H1 (cell line): Measurements from ENCODE around the gene TTC36. TPM values are rescaled to one million over a fixed set of nuclear protein-coding genes. Genes with fewer than 3 reads are reported as not detected.

Source experiments
- CTCF ChIA-PET: fragments of 300-600 bp; sonication (Branson Sonifier 250); formaldehyde crosslinking; loops from one replicate; lab custom pipeline; 2021; ENCODE audit not compliant: partially characterized antibody; lab: Charles Lee
- POLR2A ChIA-PET: fragments of 300-600 bp; sonication (Branson Sonifier 250); formaldehyde crosslinking; loops from one replicate; lab custom pipeline; 2021; ENCODE audit warnings: inconsistent platforms; ENCODE audit not compliant: partially characterized antibody; lab: Charles Lee
- DNase-seq, 2 experiments: peaks; one replicate each; pipeline versions ENCODE4 v3.0.0 to v3.0.0-alpha.2; 2010 to 2022; ENCODE audit warnings: low spot score in 2 of 2, low read depth in 1 of 2, mixed read lengths in 1 of 2
- FAIRE-seq: peaks from 2 replicates; lab custom pipeline; 2011; peaks lifted over from hg19 to GRCh38; lab: Jason Lieb, UNC
- H2AFZ ChIP-seq: 2 replicates; pipeline ENCODE4 v1.8.1; 2012; ENCODE audit warnings: low read length, inconsistent platforms
- H2AK5ac ChIP-seq: 2 replicates; pipeline ENCODE4 v1.6.1; 2013; ENCODE audit warnings: low read depth, low read length
- H2BK120ac ChIP-seq: replicated peaks from 2 replicates; pipeline ENCODE3; 2013; ENCODE audit warnings: low read depth, low read length, inconsistent platforms
- H2BK12ac ChIP-seq: 2 replicates; pipeline ENCODE4 v1.6.1; 2013; ENCODE audit warnings: low read depth, low read length
- H2BK15ac ChIP-seq: 2 replicates; pipeline ENCODE4 v1.6.1; 2013; ENCODE audit warnings: low read length
- H2BK20ac ChIP-seq: 2 replicates; pipeline ENCODE4 v1.6.1; 2013; ENCODE audit warnings: low read length
- H2BK5ac ChIP-seq: 2 replicates; pipeline ENCODE4 v1.6.1; 2013; ENCODE audit warnings: low read depth, low read length
- H3K14ac ChIP-seq: 2 replicates; pipeline ENCODE4 v1.6.1; 2013; ENCODE audit warnings: inconsistent platforms; ENCODE audit not compliant: insufficient read length
- H3K18ac ChIP-seq: 2 replicates; pipeline ENCODE4 v1.6.1; 2013; ENCODE audit warnings: low read length; ENCODE audit errors: extremely low read depth
- H3K23ac ChIP-seq: 2 replicates; pipeline ENCODE4 v1.6.1; 2013; ENCODE audit warnings: inconsistent platforms; ENCODE audit not compliant: insufficient read length
- H3K23me2 ChIP-seq: 2 replicates; pipeline ENCODE4 v1.6.1; 2013; ENCODE audit warnings: low read depth, low read length
- H3K27ac ChIP-seq: 2 replicates; pipeline ENCODE4 v1.6.1; 2011; ENCODE audit warnings: low read depth, low read length, inconsistent platforms
- H3K27me3 ChIP-seq, 4 experiments: replicated peaks in 1 of 4; 1 replicate in 1 of 4; 2 replicates in 3 of 4; pipeline versions ENCODE4 v1.6.1 to v1.8.1; 2011 to 2013; ENCODE audit warnings: low read length in 3 of 4, mild to moderate bottlenecking in 3 of 4, inconsistent platforms in 2 of 4, mixed read lengths in 2 of 4, moderate library complexity in 1 of 4; ENCODE audit not compliant: control insufficient read depth in 3 of 4, insufficient read depth in 3 of 4; ENCODE audit errors: extremely low read depth in 1 of 4
- H3K36me3 ChIP-seq, 4 experiments: 2 replicates each; pipeline versions ENCODE4 v1.6.1 to v1.8.1; 2011 to 2013; ENCODE audit warnings: mild to moderate bottlenecking in 4 of 4, low read length in 3 of 4, moderate library complexity in 2 of 4, control low read depth in 1 of 4, inconsistent platforms in 1 of 4; ENCODE audit not compliant: insufficient read depth in 4 of 4, control insufficient read depth in 2 of 4
- H3K4ac ChIP-seq: replicated peaks from 2 replicates; pipeline ENCODE3; 2013; ENCODE audit warnings: low read length, low read depth, mixed read lengths, inconsistent platforms; ENCODE audit not compliant: insufficient read length
- H3K4me1 ChIP-seq, 4 experiments: replicated peaks in 1 of 4; 1 replicate in 1 of 4; 2 replicates in 3 of 4; pipeline versions ENCODE4 v1.6.1 to v1.8.1; 2011 to 2013; ENCODE audit warnings: low read length in 3 of 4, inconsistent platforms in 2 of 4, mixed read lengths in 1 of 4; ENCODE audit not compliant: insufficient read depth in 4 of 4, control insufficient read depth in 3 of 4
- H3K4me2 ChIP-seq, 2 experiments: 2 replicates each; pipeline versions ENCODE4 v1.6.1 to v1.8.1; 2011 to 2013; ENCODE audit warnings: low read depth in 2 of 2, low read length in 2 of 2, control low read depth in 1 of 2, inconsistent platforms in 1 of 2, mild to moderate bottlenecking in 1 of 2; ENCODE audit not compliant: insufficient read depth in 1 of 2
- H3K4me3 ChIP-seq, 4 experiments: fragments of 200-600, 300-600 bp in 1 of 4; sonication (generic), shearing (Covaris generic), sonication (Bioruptor Twin) in 1 of 4; 2 replicates each; pipeline versions ENCODE4 v1.5.1 to v1.8.1; 2011 to 2016; ENCODE audit warnings: low read length in 4 of 4, low read depth in 3 of 4, control low read depth in 2 of 4, inconsistent platforms in 2 of 4, mild to moderate bottlenecking in 2 of 4, mixed read lengths in 1 of 4, moderate library complexity in 1 of 4; ENCODE audit not compliant: insufficient read depth in 2 of 4; ENCODE audit errors: extremely low read depth in 1 of 4
- H3K56ac ChIP-seq: replicated peaks from 2 replicates; pipeline ENCODE3; 2013; ENCODE audit warnings: low read depth, mild to moderate bottlenecking, mixed read lengths, low read length, inconsistent platforms; ENCODE audit not compliant: insufficient read length
- H3K79me1 ChIP-seq: 2 replicates; pipeline ENCODE4 v1.6.1; 2013; ENCODE audit warnings: low read depth, low read length, control low read depth
- H3K79me2 ChIP-seq, 2 experiments: 2 replicates each; pipeline versions ENCODE4 v1.6.1 to v1.8.1; 2012 to 2013; ENCODE audit warnings: low read length in 2 of 2, mild to moderate bottlenecking in 2 of 2, inconsistent platforms in 1 of 2; ENCODE audit not compliant: insufficient read depth in 2 of 2, control insufficient read depth in 1 of 2
- H3K9ac ChIP-seq, 4 experiments: replicated peaks in 1 of 4; 1 replicate in 1 of 4; 2 replicates in 3 of 4; pipeline versions ENCODE4 v1.6.1 to v1.8.1; 2011 to 2013; ENCODE audit warnings: low read depth in 3 of 4, low read length in 3 of 4, control low read depth in 2 of 4, mild to moderate bottlenecking in 2 of 4, moderate library complexity in 2 of 4, inconsistent platforms in 1 of 4; ENCODE audit errors: extremely low read depth in 1 of 4
- H3K9me3 ChIP-seq, 2 experiments: 2 replicates each; pipeline versions ENCODE4 v1.6.1 to v1.8.1; 2012 to 2013; ENCODE audit warnings: mild to moderate bottlenecking in 2 of 2, moderate library complexity in 2 of 2, control low read depth in 1 of 2, inconsistent platforms in 1 of 2, low read depth in 1 of 2, low read length in 1 of 2, mixed read lengths in 1 of 2; ENCODE audit not compliant: insufficient read depth in 2 of 2
- H4K20me1 ChIP-seq, 2 experiments: replicated peaks in 1 of 2; 2 replicates each; pipeline versions ENCODE3 to v1.8.1; 2011 to 2013; ENCODE audit warnings: inconsistent platforms in 2 of 2, low read length in 2 of 2, mild to moderate bottlenecking in 1 of 2; ENCODE audit not compliant: insufficient read depth in 2 of 2, control insufficient read depth in 1 of 2
- H4K5ac ChIP-seq: 2 replicates; pipeline ENCODE4 v1.6.1; 2013; ENCODE audit warnings: low read length, low read depth, mixed read lengths, inconsistent platforms; ENCODE audit not compliant: insufficient read length
- H4K8ac ChIP-seq: 2 replicates; pipeline ENCODE4 v1.8.0; 2013; ENCODE audit warnings: mild to moderate bottlenecking, moderate library complexity, low read length, inconsistent platforms; ENCODE audit not compliant: insufficient read depth; ENCODE audit errors: extremely low read depth
- H4K91ac ChIP-seq: replicated peaks from 2 replicates; pipeline ENCODE3; 2013; ENCODE audit warnings: low read length, mixed read lengths, inconsistent platforms; ENCODE audit not compliant: insufficient read length
- BCL11A ChIP-seq, 2 experiments: IDR thresholded peaks; one replicate each; pipeline ENCODE4 v1.6.1; 2011; ENCODE audit warnings: low read depth in 2 of 2, low read length in 2 of 2, mild to moderate bottlenecking in 2 of 2
- BRCA1 ChIP-seq: IDR thresholded peaks from 2 replicates; pipeline ENCODE4 v1.6.1; 2012; ENCODE audit warnings: low read depth, low read length, improper control_type of control experiment
- CHD1 ChIP-seq: IDR thresholded peaks from 2 replicates; pipeline ENCODE4 v1.6.1; 2012; ENCODE audit warnings: low read depth, low read length, improper control_type of control experiment
- CHD2 ChIP-seq: IDR thresholded peaks from 2 replicates; pipeline ENCODE4 v1.6.1; 2012; ENCODE audit warnings: low read length, improper control_type of control experiment
- GTF2F1 ChIP-seq: IDR thresholded peaks from 2 replicates; pipeline ENCODE4 v1.6.1; 2012; ENCODE audit warnings: low read depth, low read length, improper control_type of control experiment, borderline replicate concordance
- HDAC6 ChIP-seq: IDR thresholded peaks from one replicate; pipeline ENCODE4 v1.7.1; 2012; ENCODE audit warnings: low read depth, mild to moderate bottlenecking, inconsistent platforms, low read length, moderate library complexity
- JUN ChIP-seq: IDR thresholded peaks from 2 replicates; pipeline ENCODE4 v1.6.1; 2011; ENCODE audit warnings: low read depth, mild to moderate bottlenecking, improper control_type of control experiment, low read length
- KDM4A ChIP-seq: IDR thresholded peaks from one replicate; pipeline ENCODE4 v1.7.1; 2012; ENCODE audit warnings: low read depth, mild to moderate bottlenecking, moderate library complexity, low read length, inconsistent platforms; ENCODE audit not compliant: severe bottlenecking
- POLR2AphosphoS5 ChIP-seq: IDR thresholded peaks from 2 replicates; pipeline ENCODE4 v1.6.1; 2011; ENCODE audit warnings: low read depth, low read length
- RAD21 ChIP-seq, 2 experiments: IDR thresholded peaks in 1 of 2; conservative IDR thresholded peaks in 1 of 2; 2 replicates each; pipeline ENCODE4 v1.6.1; 2011; ENCODE audit warnings: low read depth in 2 of 2, low read length in 2 of 2, improper control_type of control experiment in 1 of 2, inconsistent platforms in 1 of 2, mild to moderate bottlenecking in 1 of 2, moderate library complexity in 1 of 2
- RFX5 ChIP-seq: IDR thresholded peaks from 2 replicates; pipeline ENCODE4 v1.6.1; 2011; ENCODE audit warnings: low read depth, low read length, improper control_type of control experiment, borderline replicate concordance
- TAF1 ChIP-seq: IDR thresholded peaks from 2 replicates; pipeline ENCODE4 v1.6.1; 2011; ENCODE audit warnings: mild to moderate bottlenecking, low read depth, low read length
- ZNF274 ChIP-seq: IDR thresholded peaks from 2 replicates; pipeline ENCODE4 v1.7.0; 2012; ENCODE audit warnings: low read length, borderline replicate concordance; ENCODE audit errors: extremely low read depth
- WGBS, 2 experiments: shearing (Covaris generic) in 1 of 2; methylation state at CpG; one replicate each; pipeline versions ENCODE4 v1.1.6 to v1.1.7; 2013 to 2015; ENCODE audit warnings: low lambda C conversion rate in 2 of 2, mixed read lengths in 2 of 2, inconsistent platforms in 1 of 2, low coverage in 1 of 2, missing lambda C conversion rate in 1 of 2; ENCODE audit not compliant: insufficient replicate concordance in 2 of 2, insufficient coverage in 1 of 2, insufficient read length in 1 of 2; ENCODE audit errors: extremely low coverage in 1 of 2, missing lambda C conversion rate in 1 of 2; 5-methylcytosine and 5-hydroxymethylcytosine counted together
- polyA plus RNA-seq, 7 experiments: library from polyadenylated mRNA; depleted of rRNA in 3 of 7; stranded (reverse) in 5 of 7; unstranded in 2 of 7; fragments of >200 nt in 5 of 7; fragments of 200-250 nt in 2 of 7; gene quantifications; 1 replicate in 5 of 7; 2 replicates in 1 of 7; 4 replicates in 1 of 7; pipeline versions ENCODE4 v1.2.1 to v1.2.3, GENCODE V29; 2011 to 2013; ENCODE audit warnings: missing spikeins in 2 of 7, mixed read lengths in 2 of 7
- total RNA-seq: library from RNA; stranded (reverse); fragmentation: NEBNext Ultra II Directional; extraction: Animal tissue kit (Norgen Biotek cat#: 25700); gene quantifications from 2 replicates; pipeline ENCODE4 v1.2.1, GENCODE V29; 2021

The TTC36 gene
- total and polyA plus RNA-seq, 2 of the 8 experiments (the other 6 are each of a cell fraction or from before 2014, with no cell fraction given): not detected

- ChIA-PET POLR2A (interaction anchor here (1.0 to 1.5 kb wide), 2 partner anchors 9 to 20 kb away, joined by 3 read pairs; no protein-coding TSS in a partner anchor), CTCF (interaction anchor here (0.7 kb wide), 1 partner anchor 84 kb away, joined by 3 read pairs; no protein-coding TSS in a partner anchor)
- H4K5ac ChIP-seq: no peak overlapping the region
- FAIRE-seq (no peak), DNase-seq (no peak)
- 0 out of 2 replicates have a peak, but pooled peaks cover 2% of the 10 kb centered on the region for H3K79me1 ChIP-seq
- no peak overlapping the region for H2BK15ac ChIP-seq
- no peak overlapping the region for H3K23ac ChIP-seq
- no peak overlapping the region for H4K8ac ChIP-seq
- 91% methylated on average over 6 of the region's 6 CpGs; no CpG with 5 or more reads in 1 of the 2 experiments for WGBS, 2 experiments
- TF ChIP-seq JUN (no peak), BCL11A (IDR thresholded peaks at IDR 0.05; ENCODE audit: low read depth in 2 of 2, low read length in 2 of 2) (no peak), BRCA1 (no peak), CHD2 (no peak), ZNF274 (no peak), TAF1 (no peak), RFX5 (no peak), GTF2F1 (no peak), KDM4A (no peak), POLR2AphosphoS5 (no peak), HDAC6 (no peak), RAD21 (IDR thresholded peaks at IDR 0.05 in 1 of 2, conservative IDR thresholded peaks at IDR 0.05 in 1 of 2; ENCODE audit: low read depth in 2 of 2, low read length in 2 of 2) (no peak), CHD1 (no peak)
- no peaks in the 10 kb centered on the region for H3K79me2 ChIP-seq
- H2AK5ac ChIP-seq: no peak overlapping the region
- H3K36me3 ChIP-seq: no peaks in the 10 kb centered on the region; a peak in 1 of 8 replicates
- no peak overlapping the region for H3K56ac ChIP-seq
- H4K20me1 ChIP-seq: peaks cover 0 to 1% of the 10 kb centered on the region in 2 experiments
- H2BK120ac ChIP-seq: no peak overlapping the region
- H3K18ac ChIP-seq: no peak overlapping the region
- H3K4me2 ChIP-seq: no peak overlapping the region
- H2AFZ ChIP-seq: no peak overlapping the region
- no peak overlapping the region for H3K27ac ChIP-seq
- H3K23me2 ChIP-seq: no peaks in the 10 kb centered on the region
- H4K91ac ChIP-seq: no peak overlapping the region
- no peaks in the 10 kb centered on the region for H3K4me1 ChIP-seq
- no peak overlapping the region for H2BK20ac ChIP-seq
- no peak overlapping the region for H2BK12ac ChIP-seq
- H2BK5ac ChIP-seq: no peak overlapping the region
- H3K4ac ChIP-seq: no peak overlapping the region
- H3K4me3 ChIP-seq: no peak overlapping the region
- H3K14ac ChIP-seq: no peak overlapping the region
- H3K9ac ChIP-seq: no peak overlapping the region
- no peaks in the 10 kb centered on the region for H3K27me3 ChIP-seq
- H3K9me3 ChIP-seq: no peaks in the 10 kb centered on the region
These were observed 10.2 kb downstream of the TTC36 start for GRCh38 chr11:118537409-118537980.
